Subcutaneous adipose tissue (tissue), 4 donors: ENCODE data around the gene GCFC2. TPM values are rescaled to one million over a fixed set of nuclear protein-coding genes. Genes with fewer than 3 reads are reported as not detected.

ENCODE experiments used
- CTCF ChIP-seq: fragments of 450-650 bp; IDR thresholded peaks from one replicate; pipeline ENCODE4 v1.5.1; 2016; ENCODE audit warnings: low read depth, mild to moderate bottlenecking, control low read depth, antibody characterized with exemption, moderate library complexity
- total RNA-seq, 4 donors: library from RNA; depleted of rRNA; stranded (reverse); fragments of >200 nt; gene quantifications; one replicate each; pipeline ENCODE4 v1.1.0, GENCODE V29; 2016

The GCFC2 gene
- total RNA-seq, 4 donors from 2014 or later, result 25.2 to 39.9 (median 33.9) TPM

DNA sequence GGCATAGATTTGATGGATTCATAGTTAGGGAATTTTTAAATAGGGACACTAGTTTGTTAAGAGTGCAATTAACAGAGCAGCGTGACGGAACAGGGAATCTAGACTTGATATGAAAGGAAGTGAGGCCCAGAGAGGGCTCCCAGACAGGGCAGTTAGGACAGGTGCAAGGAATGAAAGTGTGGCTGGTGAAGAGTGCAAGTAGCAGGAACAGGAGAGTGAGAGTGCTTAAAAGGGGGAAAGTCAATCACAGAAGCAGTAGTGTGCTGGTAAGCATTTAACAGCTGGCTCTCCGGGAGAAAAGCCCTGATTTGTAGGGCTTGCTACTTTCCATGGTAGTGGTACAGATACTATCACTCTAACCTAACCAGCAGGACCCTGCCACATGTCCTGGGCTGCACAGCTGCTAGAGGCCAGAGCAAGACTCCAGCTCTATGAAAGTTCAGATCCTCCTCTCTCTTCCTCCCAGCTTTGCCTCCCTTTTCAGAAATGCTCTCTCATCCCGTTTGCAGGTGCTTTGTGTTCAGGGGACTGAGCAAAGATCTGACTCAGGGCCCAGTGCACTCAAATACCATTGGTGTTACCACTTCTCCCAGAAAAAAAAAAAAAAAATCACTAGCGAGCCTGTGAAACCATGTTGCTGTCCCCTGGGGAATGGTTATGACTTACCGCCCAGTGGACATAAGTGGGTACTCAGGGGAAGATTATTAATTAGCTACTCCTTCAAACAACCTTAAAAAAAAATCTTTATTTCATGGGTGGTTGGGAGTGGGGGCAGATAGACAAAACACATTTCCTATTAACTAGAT is 18.1 kb upstream of the GCFC2 start:
- TF ChIP-seq CTCF, result no peak

GRCh38 chr2:75722687-75723086 is 12.0 kb upstream of the GCFC2 start:
- no peak for TF ChIP-seq CTCF

GRCh38 chr2:75720525-75720924 is 9.8 kb upstream of the GCFC2 start:
- TF ChIP-seq CTCF, result no peak

DNA sequence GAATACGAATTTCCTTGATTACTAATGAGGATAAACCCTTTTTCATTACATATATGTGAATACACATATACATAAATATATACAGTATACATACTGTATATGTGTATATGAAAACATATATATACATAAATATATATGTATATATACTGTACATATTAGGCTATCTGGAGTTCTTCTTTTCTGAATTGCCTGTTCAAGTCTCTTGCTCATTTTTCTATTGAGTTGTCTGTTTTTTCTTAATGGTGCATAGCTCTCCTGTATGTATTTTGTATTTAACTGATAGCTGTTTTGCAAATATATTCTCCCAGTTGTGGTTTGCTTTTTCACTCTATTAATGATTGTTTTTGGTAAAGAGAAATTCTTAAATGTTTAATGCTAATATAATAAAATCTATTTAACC is 8.9 kb upstream of the GCFC2 start:
- TF ChIP-seq CTCF, result no peak

- no peak for TF ChIP-seq CTCF
Measured at GRCh38 chr2:75716406-75716805, 5.7 kb upstream of the GCFC2 start.

GRCh38 chr2:75710220-75710576 is 517 bp downstream of the GCFC2 start:
- no peak for TF ChIP-seq CTCF

DNA sequence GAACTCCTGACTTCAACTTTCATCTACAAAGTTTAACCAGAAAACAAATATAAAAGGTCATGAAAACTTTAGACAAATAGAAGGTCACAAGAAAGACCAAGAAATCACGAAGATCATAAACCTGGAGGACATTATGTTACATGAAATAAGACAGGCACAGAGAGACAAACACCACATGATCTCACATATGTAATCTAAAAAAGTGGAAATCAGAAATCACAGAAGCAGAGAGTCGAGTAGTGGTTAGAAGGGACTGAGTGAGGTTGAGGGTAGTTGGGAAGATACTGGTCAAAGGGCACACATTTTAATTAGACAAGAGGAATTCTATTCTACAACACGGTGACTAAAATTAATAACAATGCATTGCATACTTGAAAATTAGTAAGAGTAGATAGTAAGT is 1.4 kb downstream of the GCFC2 start:
- no peak for TF ChIP-seq CTCF
